Measurements from ENCODE around the gene LRRIQ3. TPM values are rescaled to one million over a fixed set of nuclear protein-coding genes. Genes with fewer than 3 reads are reported as not detected.

The LRRIQ3 gene
- total RNA-seq, 1 experiment from 2014 or later = 0.46 TPM

GRCh38 chr1:74012583-74012982, 185.4 kb downstream of the LRRIQ3 start:
- no peak for TF ChIP-seq RORB (CRISPR knock-in tag; IDR thresholded peaks at IDR 0.05)
- no peak for TF ChIP-seq AFF4 (CRISPR knock-in tag; IDR thresholded peaks at IDR 0.05; ENCODE audit: borderline replicate concordance)
- TF ChIP-seq ZNF396 (CRISPR knock-in tag; IDR thresholded peaks at IDR 0.05; ENCODE audit: borderline replicate concordance) = no peak
- no peak for TF ChIP-seq HMGA2 (CRISPR knock-in tag; IDR thresholded peaks at IDR 0.05)
- TF ChIP-seq MXD4 (CRISPR knock-in tag; IDR thresholded peaks at IDR 0.05; ENCODE audit: borderline replicate concordance) = no peak
- no peak for TF ChIP-seq ZNF138 (CRISPR knock-in tag; conservative IDR thresholded peaks at IDR 0.05)
- TF ChIP-seq SMAD4 (CRISPR knock-in tag; IDR thresholded peaks at IDR 0.05) = no peak
- TF ChIP-seq ETV6 (CRISPR knock-in tag; IDR thresholded peaks at IDR 0.05) = no peak
- TF ChIP-seq E2F4 (CRISPR knock-in tag; IDR thresholded peaks at IDR 0.05; ENCODE audit: borderline replicate concordance, low read depth) = no peak
- no peak for TF ChIP-seq ZNF671 (CRISPR knock-in tag; IDR thresholded peaks at IDR 0.05)
- no peak for TF ChIP-seq ZNF416 (CRISPR knock-in tag; IDR thresholded peaks at IDR 0.05)
- TF ChIP-seq CREM (CRISPR knock-in tag; IDR thresholded peaks at IDR 0.05) = no peak
- no peak for TF ChIP-seq NR3C1 (CRISPR knock-in tag; conservative IDR thresholded peaks at IDR 0.05; ENCODE audit: low read depth)
- TF ChIP-seq ARID4B (CRISPR knock-in tag; IDR thresholded peaks at IDR 0.05; ENCODE audit: borderline replicate concordance) = no peak
- no peak for TF ChIP-seq TEAD1 (CRISPR knock-in tag; IDR thresholded peaks at IDR 0.05)
- TF ChIP-seq CDX4 (CRISPR knock-in tag; IDR thresholded peaks at IDR 0.05; ENCODE audit: borderline replicate concordance) = no peak
- TF ChIP-seq RELA (CRISPR knock-in tag; IDR thresholded peaks at IDR 0.05; ENCODE audit: borderline replicate concordance) = no peak
- ChIA-PET POLR2A (no interaction called here), CTCF (no interaction called here)
- DNase-seq (ENCODE audit: low spot score) = no peak
- Mint-ChIP-seq H3K9me3 (peaks cover 5% of the 10 kb centered on the region; the same call in 1 of the 2 replicates), H3K27me3 (ENCODE audit: low read depth) (no peaks in the 10 kb centered on the region), H3K36me3 (no peaks in the 10 kb centered on the region), H3K27ac (no peak overlapping the region), H3K4me1 (peaks cover 8% of the 10 kb centered on the region; the same call in 1 of the 2 replicates), H3K4me3 (no peak overlapping the region)
- ATAC-seq = no peak

Measured in WTC11 (cell line).